Measurements from ENCODE around the gene NOL11.

The NOL11 gene

DNA sequence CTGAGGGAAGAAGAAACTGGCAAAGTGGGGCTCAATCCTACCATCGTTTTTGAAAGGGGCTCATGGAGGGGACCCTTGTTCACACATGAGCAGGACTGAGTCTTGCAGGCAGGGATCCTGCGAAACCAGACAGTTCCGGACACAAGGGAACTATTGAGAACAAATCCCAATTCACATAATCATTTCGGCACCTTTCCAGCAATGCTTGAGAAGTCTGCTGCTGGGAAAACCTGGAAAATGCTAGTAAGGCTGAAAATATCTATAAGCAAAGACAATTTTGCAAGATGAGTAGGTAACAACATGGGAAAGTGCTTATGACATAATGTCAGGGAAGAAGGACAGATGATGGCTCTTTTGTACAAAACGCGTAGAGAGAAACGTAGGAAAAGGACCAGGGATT, 55.5 kb downstream of the NOL11 start:
- Histone ChIP-seq H3K4me3 (ENCODE audit: low read length) (no peak overlapping the region), H3K36me3 (ENCODE audit: control insufficient read depth, low read length) (no peaks in the 10 kb centered on the region), H3K27ac (ENCODE audit: low read depth, low read length) (no peak overlapping the region), H4K20me1 (ENCODE audit: control insufficient read depth, insufficient read depth, low read depth, low read length) (no peaks in the 10 kb centered on the region), H3F3A (ENCODE audit: control insufficient read depth, insufficient read depth) (no peaks in the 10 kb centered on the region), H3K4me2 (ENCODE audit: low read length) (no peak overlapping the region), H3K9me2 (replicated peaks; ENCODE audit: control insufficient read depth, low read length) (no peaks in the 10 kb centered on the region), H3K27me3 (ENCODE audit: control insufficient read depth, low read length) (no peaks in the 10 kb centered on the region), H3K4me1 (ENCODE audit: control insufficient read depth, low read length) (peaks cover 5% of the 10 kb centered on the region), H3K9me3 (ENCODE audit: control insufficient read depth, insufficient read depth, low read length) (no peaks in the 10 kb centered on the region), H3K79me2 (ENCODE audit: control insufficient read depth, low read length) (no peaks in the 10 kb centered on the region)
- no peak for TF ChIP-seq EZH2phosphoT487 (IDR thresholded peaks at IDR 0.05; ENCODE audit: borderline replicate concordance, low read length)
- TF ChIP-seq CTCF (IDR thresholded peaks at IDR 0.05; ENCODE audit: low read depth, low read length, poor library complexity, severe bottlenecking): no peak

GRCh38 chr17:67779098-67779672, 61.4 kb downstream of the NOL11 start:
- Histone ChIP-seq H3K36me3 (ENCODE audit: control insufficient read depth, low read length) (no peaks in the 10 kb centered on the region), H3K4me3 (ENCODE audit: low read length) (peak overlapping the region; percentile 42), H3K4me2 (ENCODE audit: low read length) (peak overlapping the region; percentile 65), H3K79me2 (ENCODE audit: control insufficient read depth, low read length) (no peaks in the 10 kb centered on the region), H3K9me3 (ENCODE audit: control insufficient read depth, insufficient read depth, low read length) (no peaks in the 10 kb centered on the region), H3K4me1 (ENCODE audit: control insufficient read depth, low read length) (peaks cover 4% of the 10 kb centered on the region), H3K9me2 (replicated peaks; ENCODE audit: control insufficient read depth, low read length) (no peaks in the 10 kb centered on the region), H3K27ac (ENCODE audit: low read depth, low read length) (no peak overlapping the region), H3K27me3 (ENCODE audit: control insufficient read depth, low read length) (no peaks in the 10 kb centered on the region), H3F3A (ENCODE audit: control insufficient read depth, insufficient read depth) (0 out of 2 replicates have a peak, but pooled peaks cover 5% of the 10 kb centered on the region), H4K20me1 (ENCODE audit: control insufficient read depth, insufficient read depth, low read depth, low read length) (no peaks in the 10 kb centered on the region)
- TF ChIP-seq EZH2phosphoT487 (IDR thresholded peaks at IDR 0.05; ENCODE audit: borderline replicate concordance, low read length) (no peak), CTCF (IDR thresholded peaks at IDR 0.05; ENCODE audit: low read depth, low read length, poor library complexity, severe bottlenecking) (peak; percentile 73)

- no peaks in the 10 kb centered on the region for H3K9me3 ChIP-seq (ENCODE audit: control insufficient read depth, insufficient read depth, low read length)
- H3K79me2 ChIP-seq (ENCODE audit: control insufficient read depth, low read length): no peaks in the 10 kb centered on the region
- no peaks in the 10 kb centered on the region for H4K20me1 ChIP-seq (ENCODE audit: control insufficient read depth, insufficient read depth, low read depth, low read length)
- 0 out of 2 replicates have a peak, but pooled peaks cover under 1% of the 10 kb centered on the region for H3F3A ChIP-seq (ENCODE audit: control insufficient read depth, insufficient read depth)
- H3K36me3 ChIP-seq (ENCODE audit: control insufficient read depth, low read length): no peaks in the 10 kb centered on the region
- no peaks in the 10 kb centered on the region for H3K9me2 ChIP-seq (replicated peaks; ENCODE audit: control insufficient read depth, low read length)
- TF ChIP-seq EZH2phosphoT487 (IDR thresholded peaks at IDR 0.05; ENCODE audit: borderline replicate concordance, low read length) (no peak), CTCF (IDR thresholded peaks at IDR 0.05; ENCODE audit: low read depth, low read length, poor library complexity, severe bottlenecking) (no peak)
- H3K4me2 ChIP-seq (ENCODE audit: low read length): no peak overlapping the region
- H3K27ac ChIP-seq (ENCODE audit: low read depth, low read length): no peak overlapping the region
- no peak overlapping the region for H3K4me3 ChIP-seq (ENCODE audit: low read length)
- no peaks in the 10 kb centered on the region for H3K4me1 ChIP-seq (ENCODE audit: control insufficient read depth, low read length)
- peaks cover 9% of the 10 kb centered on the region; the same call in 1 of the 2 replicates for H3K27me3 ChIP-seq (ENCODE audit: control insufficient read depth, low read length)
Measured at GRCh38 chr17:67784364-67785121, 66.8 kb downstream of the NOL11 start.

Data from DOHH2 (cell line).